ENCODE results near the gene ENTPD2. TPM values are rescaled to one million over a fixed set of nuclear protein-coding genes. Genes with fewer than 3 reads are reported as not detected.

The ENTPD2 gene
- total and polyA plus RNA-seq, 9 of the 15 experiments (the other 6 are each of a cell fraction or from before 2014, with no cell fraction given): 0.04 to 0.60 (median 0.14) TPM; not detected in 4

DNA sequence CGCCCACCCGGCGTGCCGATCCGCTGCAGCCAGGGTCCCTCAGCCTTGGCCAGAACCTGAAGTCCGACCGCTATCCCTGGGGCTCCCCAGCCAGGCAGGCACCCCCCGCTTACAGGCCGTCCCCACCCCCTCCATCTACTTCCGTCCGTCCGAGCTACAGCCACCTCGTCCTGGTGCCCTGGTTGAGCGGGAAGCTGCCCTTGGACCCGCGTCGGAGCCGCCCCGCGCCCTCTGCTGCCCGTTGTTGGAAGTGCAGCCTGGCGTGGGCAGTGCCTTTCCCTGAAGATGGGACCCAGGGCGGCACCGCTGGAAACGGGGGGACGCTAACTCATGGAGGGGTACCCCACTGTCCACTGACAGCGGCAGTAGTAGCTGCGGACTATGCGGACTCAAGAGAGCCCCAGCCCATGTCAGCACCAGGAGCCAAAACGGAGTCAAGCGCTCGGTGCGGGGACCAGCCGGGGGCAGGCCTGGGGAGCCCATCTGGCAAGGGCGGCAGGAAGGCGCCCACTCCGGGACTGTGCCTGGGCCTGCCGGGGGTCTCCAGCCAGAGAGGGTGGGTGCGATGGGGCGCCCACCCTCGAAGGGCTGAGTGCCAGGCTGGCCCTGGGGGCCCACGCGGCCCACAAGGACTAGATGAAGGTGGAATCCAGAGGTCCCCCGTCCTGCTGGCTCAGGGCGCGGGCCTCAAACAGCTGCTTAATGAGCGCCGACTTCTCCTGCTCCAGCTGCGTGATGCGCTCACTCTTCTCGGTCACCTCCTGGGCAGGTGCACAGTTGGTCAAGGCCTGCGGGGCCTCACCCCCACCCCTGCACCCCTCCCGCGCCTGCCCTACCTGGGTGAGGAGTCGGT lies 10.4 kb upstream of the ENTPD2 start (continued):
- TF ChIP-seq CTCF (IDR thresholded peaks at IDR 0.05 in 2 of 3, conservative IDR thresholded peaks at IDR 0.05 in 1 of 3; ENCODE audit: insufficient read depth in 2 of 3, low read depth in 1 of 3, low read length in 3 of 3) (peak; percentile 75 to 88 (median 86)), RAD21 (CRISPR knock-in tag; conservative IDR thresholded peaks at IDR 0.05 in 1 of 2, IDR thresholded peaks at IDR 0.05 in 1 of 2) (peak; percentile 30 to 61; a peak in 3 of 4 replicates), XRCC5 (IDR thresholded peaks at IDR 0.05; ENCODE audit: low read depth, low read length) (peak; percentile 80; the same call in 1 of the 2 replicates), E2F6 (IDR thresholded peaks at IDR 0.05; ENCODE audit: borderline replicate concordance in 1 of 2, extremely low read depth in 1 of 2, insufficient read depth in 1 of 2, insufficient read length in 1 of 2, low read depth in 1 of 2, low read length in 1 of 2, poor library complexity in 1 of 2, severe bottlenecking in 1 of 2) (peak in 1 of 2 experiments; percentile 55), POLR2B (IDR thresholded peaks at IDR 0.05; ENCODE audit: low read depth, partially characterized antibody) (peak; percentile 32), ZNF436 (CRISPR knock-in tag; IDR thresholded peaks at IDR 0.05) (no peak), ZC3H11A (IDR thresholded peaks at IDR 0.05; ENCODE audit: low read depth, low read length) (no peak), REST (IDR thresholded peaks at IDR 0.05; ENCODE audit: borderline replicate concordance) (peak; percentile 63), REST (CRISPR knock-in tag; IDR thresholded peaks at IDR 0.05; ENCODE audit: low read depth) (peak; percentile 17; the same call in 1 of the 2 replicates), HNRNPL (IDR thresholded peaks at IDR 0.05; ENCODE audit: low read depth, low read length) (peak; percentile 27; the same call in 1 of the 2 replicates), NFIX (CRISPR knock-in tag; IDR thresholded peaks at IDR 0.05; ENCODE audit: low read depth) (no peak), SUPT5H (IDR thresholded peaks at IDR 0.05) (peak; percentile 28; the same call in 1 of the 2 replicates)
- TF ChIP-seq, protein P1, sequence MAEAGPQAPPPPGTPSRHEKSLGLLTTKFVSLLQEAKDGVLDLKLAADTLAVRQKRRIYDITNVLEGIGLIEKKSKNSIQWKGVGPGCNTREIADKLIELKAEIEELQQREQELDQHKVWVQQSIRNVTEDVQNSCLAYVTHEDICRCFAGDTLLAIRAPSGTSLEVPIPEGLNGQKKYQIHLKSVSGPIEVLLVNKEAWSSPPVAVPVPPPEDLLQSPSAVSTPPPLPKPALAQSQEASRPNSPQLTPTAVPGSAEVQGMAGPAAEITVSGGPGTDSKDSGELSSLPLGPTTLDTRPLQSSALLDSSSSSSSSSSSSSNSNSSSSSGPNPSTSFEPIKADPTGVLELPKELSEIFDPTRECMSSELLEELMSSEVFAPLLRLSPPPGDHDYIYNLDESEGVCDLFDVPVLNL (CRISPR knock-in tag; IDR thresholded peaks at IDR 0.05; ENCODE audit: low read depth): no peak

All from K562 (cell line).